GM19324 (cell line): ENCODE measurements around the gene ASF1B.
"Not testable (repeated sequence)": the region's sequence is repeated elsewhere in the genome, so short reads cannot be mapped to it uniquely, and the experiment has no call there.

Experiments
- ATAC-seq: cut with Tn5 transposase; IDR thresholded peaks from one replicate; pipeline ENCODE4 v1.9.1; 2021; ENCODE audit warnings: mild to moderate bottlenecking, moderate library complexity; ENCODE audit not compliant: unreplicated experiment, low FRiP score

The ASF1B gene

DNA sequence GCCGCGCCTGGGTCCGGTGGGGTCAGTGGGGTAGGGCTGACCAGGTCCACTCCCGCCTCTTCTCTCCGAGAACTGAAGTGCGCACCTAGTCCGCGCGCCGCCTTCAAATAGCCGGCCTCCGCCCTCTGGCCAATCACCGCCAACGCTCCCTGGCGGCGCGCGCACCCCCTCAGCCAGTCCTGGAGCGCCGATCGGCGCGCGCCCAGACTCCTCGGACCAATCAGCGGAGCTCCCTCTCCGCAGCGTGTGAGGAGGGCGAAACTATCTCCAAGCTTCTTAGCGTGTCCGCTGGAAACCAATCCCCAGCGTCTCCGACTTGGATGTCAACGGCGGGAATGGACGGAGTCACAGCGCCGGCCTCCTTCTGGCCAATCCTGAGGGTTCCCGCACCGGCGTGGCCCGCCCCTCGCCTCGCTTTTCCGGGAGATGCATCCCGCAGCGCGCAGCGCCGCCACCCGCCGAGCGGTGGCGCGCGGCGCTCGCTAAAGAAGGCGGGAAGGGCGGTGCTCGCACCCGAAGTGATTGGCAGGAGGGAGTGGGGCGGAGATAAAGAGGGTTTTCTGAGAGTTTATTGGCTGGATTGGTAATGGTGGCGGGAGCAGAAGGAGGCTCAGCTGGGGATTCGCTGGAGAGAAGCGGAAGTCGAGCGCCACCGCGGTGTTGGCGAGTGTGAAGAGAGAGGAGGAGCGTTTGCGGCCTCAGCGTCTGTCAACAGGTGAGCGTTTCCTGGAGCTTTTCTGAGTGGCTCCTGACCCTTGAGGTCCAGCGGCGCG lies at the start of gene ASF1B:
TSS of gene ASF1B (minus strand) at position 81 of the 773 bp plus-strand sequence. CDS start 133 bp downstream, outside the sequence.
- peak; percentile 86 for ATAC-seq

DNA sequence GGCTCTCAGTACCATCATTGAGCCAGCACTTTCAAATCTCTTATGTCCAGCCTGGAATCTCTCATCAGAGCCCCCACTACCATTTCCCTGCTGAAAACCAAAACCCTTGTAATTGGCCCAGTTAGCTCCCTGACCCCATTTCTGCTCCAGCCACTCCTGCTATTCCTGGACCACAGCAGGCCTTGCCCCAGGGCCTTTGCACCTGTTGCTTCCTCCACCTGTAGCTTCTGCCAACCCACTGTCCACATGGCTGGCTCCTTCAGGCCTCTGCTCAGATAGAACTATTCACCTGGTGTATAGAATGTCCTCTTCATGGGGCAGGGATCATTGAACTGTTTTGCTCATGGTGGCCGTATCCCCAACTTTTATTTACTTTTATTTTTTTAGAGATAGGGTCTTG lies 49.3 kb upstream of the ASF1B start:
- not testable (repeated sequence) for ATAC-seq

DNA sequence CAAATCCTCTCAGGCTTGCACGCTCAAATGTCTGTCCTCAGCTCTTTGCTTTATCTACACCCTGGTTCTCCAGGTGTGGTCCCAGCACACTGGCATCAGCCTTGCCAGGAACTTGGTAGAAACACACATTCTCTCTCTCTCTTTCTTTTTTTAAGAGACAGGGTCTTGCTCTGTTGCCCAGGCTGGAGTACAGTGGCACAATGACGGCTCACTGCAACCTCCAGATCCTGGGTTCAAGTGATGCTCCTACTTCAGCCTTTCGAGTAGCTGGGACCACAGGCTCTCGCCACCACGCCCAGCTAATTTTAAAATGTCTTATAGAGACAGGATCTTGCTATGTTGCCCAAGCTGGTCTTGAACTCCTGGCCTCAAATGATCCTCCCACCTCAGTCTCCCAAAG lies 48.8 kb upstream of the ASF1B start:
- no peak for ATAC-seq

DNA sequence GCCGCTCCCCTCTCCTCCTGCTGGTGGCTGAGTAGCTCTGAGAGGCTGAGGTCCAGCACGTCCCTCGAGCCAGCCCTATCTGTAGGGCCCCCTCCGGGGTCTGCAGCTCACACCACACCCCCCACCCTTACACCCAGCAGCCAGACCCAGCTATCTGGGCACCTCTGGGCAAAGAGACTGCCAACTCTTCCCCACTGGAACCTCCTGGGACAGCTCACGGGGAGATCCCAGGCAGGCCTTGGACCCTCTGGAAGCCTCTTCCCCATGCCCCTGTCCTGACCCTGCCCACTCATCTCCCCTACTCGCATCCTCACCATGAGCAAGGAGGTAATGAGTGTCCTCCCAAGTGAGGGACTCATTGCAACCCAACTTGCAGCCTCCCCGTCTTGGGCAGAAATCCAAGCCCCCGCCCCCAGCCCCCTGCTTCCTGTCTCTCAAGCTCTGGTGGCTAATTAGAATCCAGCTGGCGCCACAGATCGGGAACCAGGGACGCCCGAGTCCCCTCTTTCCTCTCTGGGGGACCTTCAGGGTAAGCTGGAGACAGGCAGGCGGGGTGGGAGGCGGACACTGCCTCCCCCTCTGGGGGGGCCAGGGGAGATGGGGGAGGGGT lies 47.5 kb upstream of the ASF1B start:
- no peak for ATAC-seq

DNA sequence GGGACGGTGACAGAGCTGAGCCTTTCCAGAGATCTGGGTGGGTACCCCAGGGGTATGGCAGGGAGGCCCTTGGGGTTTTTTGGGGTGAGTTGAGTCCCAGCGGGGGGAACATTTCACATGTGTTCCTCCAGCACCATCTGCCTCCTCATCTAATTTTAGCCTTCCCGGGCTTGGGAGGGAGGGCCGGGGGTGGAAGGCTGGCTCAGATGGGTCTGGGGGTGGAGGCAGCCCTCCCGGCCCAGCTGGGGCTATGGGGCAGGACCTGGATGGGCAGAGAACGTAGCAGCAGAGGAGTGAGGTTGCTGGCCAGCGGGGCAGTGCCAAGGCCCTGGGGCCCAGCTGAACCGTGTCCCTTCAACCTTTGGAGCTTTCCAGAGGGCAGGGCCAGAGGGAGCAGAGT lies 46.1 kb upstream of the ASF1B start:
- no peak for ATAC-seq

DNA sequence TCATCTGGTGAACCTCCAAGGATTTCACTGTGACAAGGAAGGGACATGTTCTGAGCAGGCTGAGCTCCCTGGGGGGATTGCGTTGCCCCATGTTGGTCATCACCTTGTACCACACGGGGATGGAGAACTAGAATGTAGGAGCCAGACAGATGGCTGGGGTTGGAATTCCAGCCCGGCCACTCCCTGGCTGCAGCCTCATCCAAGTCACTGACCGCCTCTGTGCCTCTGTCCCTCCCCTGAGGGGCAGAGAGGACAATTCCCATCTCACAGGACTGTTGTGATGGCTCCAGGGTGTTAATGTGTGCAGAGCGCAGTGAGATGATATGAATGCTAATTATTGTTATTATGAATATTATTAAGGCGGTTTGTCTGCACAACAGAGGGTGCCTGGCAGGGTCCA lies 45.5 kb upstream of the ASF1B start:
- ATAC-seq: no peak

DNA sequence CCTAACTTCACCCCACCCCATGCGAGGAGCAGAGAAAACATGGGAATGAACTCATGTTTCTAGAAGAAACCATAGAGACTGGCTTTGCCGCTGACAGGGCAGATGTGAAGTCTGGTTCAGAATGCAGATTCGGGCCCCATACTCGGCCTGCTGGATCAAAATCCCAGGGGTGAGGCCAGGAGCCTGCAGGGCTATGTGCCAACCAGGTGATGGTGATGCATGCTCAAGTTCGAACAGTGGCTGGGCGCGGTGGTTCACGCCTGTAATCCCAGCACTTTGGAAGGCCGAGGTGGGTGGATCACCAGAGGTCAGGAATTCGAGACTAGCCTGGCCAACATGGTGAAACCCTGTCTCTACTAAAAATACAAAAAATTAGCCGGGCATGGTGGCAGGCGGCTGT lies 44.8 kb upstream of the ASF1B start:
- ATAC-seq: not testable (repeated sequence)

DNA sequence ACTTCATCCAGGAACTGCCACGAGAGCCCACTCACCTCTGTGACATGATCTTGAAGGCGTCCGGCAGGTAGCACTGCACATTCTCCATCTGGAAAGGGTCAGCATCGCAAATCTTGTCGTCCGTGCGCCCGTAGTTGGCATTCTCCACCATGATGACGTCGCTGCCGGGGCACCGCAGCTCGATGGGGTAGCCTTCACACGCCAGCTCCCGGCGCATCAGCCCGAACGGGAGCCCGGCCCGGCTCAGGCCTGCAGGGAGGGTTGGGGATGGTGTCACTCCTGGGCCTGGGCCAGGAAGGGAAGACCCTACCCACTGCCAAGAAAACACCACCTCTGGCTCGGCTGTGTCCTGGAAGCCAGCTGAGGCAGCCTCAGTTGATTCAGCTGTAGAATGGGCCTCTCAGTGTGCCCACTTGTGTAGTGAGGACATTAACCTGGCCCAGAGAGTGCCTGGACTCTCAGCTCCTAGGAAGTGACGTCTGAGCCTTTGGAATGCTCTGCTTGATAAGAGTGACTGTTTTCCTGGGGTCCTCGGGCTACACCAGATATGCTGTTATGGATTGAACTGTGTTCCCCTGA lies 41.2 kb upstream of the ASF1B start:
- ATAC-seq: no peak

DNA sequence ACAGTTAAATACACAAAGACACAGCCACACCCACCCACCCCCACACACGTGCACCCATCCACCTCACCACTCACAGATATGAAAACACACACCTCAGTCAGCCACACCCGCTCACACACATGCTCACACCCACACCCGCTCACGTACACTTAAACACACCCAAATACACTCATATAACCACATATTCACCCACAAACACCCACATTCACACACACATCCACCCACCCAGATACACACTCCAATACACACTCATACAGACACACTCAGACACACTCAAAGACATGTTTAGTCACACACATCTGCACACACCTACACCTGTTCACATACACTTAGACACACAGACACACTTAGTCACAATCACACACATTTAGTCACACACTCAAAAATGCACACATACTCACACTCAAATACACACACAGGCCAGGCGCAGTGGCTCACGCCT lies 39.0 kb upstream of the ASF1B start:
- ATAC-seq: no peak

DNA sequence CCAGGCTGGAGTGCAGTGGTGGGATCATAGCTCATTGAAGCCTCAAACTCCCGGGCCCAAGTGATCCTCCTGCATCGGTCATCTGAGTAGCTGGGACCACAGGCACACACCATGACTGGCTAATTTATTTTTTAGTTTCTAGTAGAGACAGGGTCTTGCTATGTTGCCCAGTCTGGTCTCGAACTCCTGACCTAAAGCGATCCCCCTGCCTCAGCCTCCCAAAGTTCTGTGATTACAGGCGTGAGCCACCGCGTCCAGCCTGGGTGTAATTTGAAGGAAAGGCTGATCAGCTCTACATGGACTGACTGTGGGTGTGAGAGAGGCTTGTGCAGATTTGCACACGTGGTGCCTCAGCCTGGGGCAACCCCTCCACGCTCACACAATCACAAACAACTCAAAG lies 38.5 kb upstream of the ASF1B start:
- no peak for ATAC-seq

DNA sequence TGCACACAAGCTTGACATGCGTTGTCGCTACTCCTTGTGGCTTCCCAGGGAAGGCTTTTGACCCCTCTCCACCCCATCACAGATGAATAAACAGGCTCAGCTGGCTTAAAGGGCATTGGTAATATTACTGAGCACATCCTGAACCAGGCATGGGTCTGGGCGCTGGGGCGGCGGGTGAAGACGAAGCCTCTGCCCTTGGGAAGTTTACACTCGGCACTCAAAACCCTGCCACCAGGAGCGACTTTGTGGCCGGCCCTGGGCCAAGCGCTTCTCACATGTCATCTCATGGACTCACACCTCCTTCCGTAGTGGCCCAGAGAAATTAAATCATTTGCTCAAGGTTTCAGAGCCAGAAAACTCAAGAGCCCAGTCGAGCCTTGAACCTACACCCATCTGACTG lies 32.6 kb upstream of the ASF1B start:
- ATAC-seq: no peak

DNA sequence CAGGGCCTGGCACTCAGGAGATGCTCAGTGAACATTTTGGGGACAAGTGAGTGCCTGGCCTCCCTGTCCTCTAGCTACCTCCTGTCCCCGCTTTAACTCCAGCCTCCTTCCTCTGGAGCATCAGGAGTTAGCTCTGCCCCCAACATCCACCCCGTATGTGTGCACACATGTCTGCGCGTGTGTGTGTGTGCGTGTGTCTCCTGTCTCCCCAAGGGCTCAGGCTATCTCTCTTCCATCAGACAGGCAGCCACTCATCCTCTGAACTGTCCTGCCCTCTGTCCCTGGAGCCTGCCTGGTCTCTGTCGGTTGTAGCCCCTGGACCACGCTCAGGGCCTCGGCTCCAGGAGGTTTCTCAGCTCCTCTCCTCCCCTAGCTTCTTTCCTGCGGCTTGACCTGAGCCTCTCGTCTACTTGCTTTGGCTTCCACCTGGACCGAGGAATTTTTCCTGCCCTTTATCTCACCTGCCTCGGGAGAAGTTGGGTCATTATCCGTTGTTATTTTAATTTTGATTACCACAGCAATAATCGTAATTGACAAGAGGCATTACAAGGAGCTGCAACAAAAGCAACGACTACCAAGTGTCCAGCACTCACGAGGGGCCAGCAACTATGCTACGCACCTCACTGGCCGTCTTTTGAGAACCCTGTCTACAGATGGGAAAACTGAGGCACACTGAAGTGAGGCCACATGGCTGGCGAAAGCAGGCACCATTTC lies 32.0 kb upstream of the ASF1B start:
- no peak for ATAC-seq

DNA sequence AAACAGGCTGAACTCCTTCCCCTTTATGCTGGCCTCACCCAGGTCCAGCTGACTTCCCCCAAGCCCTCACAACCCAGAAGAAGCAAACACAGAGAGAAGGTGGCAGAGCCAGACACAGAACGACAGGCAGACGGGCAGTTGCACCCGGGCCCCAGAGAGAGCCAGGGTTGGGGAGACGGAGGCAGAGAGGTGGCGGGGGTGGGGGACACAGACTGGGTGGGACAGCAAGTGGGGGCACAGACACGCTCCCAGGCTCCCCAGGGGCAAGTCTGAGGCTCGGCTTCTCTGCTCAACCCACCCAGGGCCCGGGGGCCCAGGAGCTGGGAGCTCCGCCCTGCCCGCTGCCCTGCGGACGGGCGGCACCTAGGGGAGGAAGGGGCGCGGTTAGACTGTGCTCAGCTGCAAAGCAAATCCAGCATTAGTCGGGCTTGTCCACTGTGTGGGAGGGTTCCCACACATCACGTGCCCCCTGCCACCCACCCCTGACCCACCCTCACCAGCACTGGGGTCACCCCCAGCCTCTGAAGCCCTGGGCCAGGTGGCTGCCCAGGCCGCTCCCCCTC lies 31.3 kb upstream of the ASF1B start:
- ATAC-seq: no peak

DNA sequence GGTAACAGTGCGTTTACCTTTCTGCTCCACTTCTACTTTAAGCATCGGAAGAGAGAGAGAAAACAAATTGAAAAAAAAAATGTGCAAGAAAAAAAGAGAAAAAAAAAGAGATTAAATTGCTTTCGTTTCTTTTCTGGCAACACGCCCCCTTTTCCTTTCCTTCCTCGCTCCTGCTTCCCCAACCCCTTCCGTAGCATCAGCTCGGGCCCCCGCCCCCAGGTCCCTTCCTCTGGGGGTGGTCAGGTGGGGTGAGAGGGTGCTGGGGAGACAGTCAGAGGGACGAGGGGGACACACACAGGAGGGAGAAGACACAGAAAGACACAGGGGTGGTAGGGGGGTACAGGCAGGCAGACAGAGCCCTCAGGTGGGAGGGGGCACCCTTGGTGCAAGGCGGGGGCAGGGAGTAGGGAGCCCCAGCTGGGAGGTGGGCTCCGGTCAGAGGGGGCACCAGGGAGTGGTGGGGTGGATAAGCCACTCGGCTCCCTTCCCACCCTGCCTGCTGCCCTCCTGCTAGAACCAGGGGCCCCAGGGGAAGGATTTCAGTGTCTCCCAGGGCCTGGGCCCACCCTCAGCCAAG lies 30.7 kb upstream of the ASF1B start:
- no peak for ATAC-seq

DNA sequence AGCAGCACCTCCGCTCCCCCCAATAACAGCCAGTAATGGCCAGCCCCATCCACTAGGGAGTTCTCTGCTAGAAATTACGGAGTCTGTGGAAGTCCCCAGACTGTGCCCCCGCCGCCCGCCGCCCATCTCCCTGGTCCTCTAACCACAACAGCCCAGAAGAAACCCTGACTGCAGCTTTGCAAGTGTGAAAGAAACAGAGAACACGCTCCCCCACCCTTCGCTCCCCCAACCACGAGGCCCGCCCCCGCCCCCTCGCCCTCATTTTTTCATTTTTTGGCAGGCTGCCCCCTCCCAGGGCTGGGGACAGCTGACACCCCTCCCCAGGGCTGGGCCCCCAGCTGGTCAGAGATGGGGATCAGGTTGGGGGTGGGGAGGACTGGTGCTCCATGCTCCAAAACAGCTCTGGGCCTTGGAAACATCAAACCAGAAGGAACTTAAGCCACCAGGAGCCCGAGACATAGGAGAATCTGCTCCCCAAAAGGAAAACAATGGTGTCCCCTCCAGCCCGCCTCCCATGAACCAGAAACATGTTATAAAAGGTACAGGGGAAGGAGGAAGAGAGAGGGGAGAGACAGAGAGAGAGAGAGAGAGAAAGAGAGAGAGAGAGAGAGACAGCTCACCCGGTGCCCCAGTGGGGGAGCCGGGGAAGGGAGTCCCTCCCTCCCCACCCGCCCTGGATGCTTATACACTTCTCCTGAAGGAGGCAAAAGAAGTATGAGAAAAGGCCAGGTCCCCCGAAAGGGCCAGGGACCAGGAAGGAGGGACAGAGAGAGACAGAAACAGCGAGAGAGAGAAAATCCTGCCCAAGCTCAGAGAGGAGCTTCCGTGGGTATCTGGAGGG lies 29.8 kb upstream of the ASF1B start:
- no peak for ATAC-seq

DNA sequence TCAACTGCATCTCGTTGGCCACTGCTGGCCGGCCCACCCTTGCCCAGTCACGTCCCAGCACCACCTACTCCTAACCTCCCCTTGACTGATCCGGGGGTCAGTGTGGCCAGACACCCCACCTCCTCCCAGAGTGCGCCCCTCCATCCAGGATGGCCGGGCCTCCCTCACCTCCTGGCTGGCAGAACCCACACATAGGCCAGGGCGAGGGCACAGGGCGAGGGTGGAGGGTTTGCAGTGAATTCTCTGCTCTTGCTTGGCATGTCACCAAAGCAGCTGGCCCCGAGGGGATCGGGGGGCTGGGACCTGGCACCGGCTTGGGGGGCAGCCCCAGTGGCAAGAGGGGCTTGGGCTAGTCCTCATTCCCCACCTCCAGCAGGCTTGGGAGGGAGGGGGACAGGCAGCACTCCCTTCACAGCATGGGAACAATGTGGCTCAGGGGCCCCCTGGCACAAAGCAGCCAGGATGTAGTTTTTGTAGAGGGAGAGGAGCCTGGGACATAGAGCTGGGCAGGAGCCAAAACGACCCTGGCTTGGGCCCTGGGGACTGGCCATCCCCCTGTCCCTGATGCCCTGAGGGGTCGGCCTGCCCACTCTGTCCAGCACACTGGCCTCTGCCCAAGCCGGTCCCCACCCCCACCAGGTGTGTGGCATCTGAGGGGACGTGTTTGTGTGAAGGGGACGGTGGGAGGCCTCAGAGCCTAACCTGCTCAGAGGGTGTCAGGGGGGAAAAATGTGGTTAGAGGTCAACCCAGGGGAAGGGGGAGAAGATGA lies 28.5 kb upstream of the ASF1B start:
- no peak for ATAC-seq

DNA sequence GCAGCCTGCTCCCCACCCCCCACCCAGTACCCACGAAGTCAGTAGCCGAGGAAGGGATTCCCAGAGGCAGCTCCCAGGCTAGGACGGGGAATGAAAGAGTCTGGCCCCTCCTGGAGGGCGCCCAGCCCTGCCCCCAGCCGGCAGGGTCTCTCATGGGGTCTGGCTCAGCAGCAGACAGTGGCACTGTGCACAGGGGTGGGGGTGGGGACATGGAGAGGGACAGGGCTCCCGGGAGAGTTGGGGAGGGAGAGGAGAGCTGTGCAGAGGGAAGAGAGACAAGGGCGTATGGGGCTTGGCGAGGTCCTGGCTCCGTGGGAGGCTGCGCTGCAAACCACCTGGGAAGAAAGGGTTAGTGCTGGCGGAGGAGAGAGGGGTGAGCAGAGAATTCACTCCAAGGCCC lies 27.7 kb upstream of the ASF1B start:
- ATAC-seq: no peak

DNA sequence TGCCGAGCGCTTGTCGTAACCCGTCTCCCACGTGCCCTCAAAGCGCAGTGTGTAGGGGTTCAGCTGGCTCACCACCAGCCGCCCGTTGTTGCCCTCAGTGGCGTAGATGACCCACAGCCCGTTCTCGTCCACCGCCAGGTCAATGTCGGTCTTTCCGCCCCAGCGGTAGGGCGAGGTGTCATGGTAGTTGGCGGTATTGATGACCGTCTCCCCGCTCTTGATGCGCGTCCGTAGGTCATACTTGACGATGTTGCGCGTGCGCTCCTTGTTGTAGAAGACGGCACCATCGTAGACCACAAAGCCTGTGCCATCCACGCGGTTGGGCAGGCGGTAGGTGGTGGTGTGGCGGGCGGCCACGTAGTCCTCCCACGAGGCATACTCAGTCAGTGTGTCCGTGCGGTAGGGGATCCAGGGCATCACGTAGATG lies 26.5 kb upstream of the ASF1B start:
- ATAC-seq: no peak

DNA sequence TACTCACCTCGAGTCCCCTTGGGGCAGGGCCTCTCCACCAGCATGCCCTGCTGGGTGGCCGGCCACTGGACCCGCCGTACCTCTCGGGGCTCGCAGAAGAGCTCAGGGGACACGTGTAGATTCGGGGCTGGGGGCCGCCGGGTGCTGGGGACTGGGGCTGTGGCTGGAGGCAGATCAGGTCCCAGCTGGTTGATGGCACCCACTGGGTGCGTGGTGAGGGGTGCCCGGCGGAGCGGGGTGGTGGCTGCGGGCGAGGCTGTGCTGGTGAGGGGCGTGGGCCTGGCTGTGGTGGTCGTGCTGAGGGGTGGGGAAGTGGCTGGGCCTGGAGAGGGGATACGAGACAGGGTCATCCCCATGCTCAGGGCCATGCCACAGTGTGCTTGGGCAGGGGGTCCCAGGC lies 24.9 kb upstream of the ASF1B start:
- ATAC-seq: no peak
